Hepatocyte (in vitro differentiated cells): ENCODE measurements around the gene MXI1.

Experiments
- CTCF ChIP-seq: fragments of 200-600 bp; sonication (generic); IDR thresholded peaks from 2 replicates; pipeline ENCODE4 v1.5.1; 2016; ENCODE audit warnings: antibody characterized with exemption, mild to moderate bottlenecking; ENCODE audit not compliant: poor library complexity
- EZH2 ChIP-seq: fragments of 200-600 bp; sonication (generic); IDR thresholded peaks from 2 replicates; pipeline ENCODE4 v1.6.1; 2016; ENCODE audit warnings: antibody characterized with exemption, mild to moderate bottlenecking, borderline replicate concordance
- EZH2phosphoT487 ChIP-seq: fragments of 200-600 bp; sonication (generic); IDR thresholded peaks from one replicate; pipeline ENCODE4 v1.6.1; 2018; ENCODE audit warnings: antibody characterized with exemption, mild to moderate bottlenecking, low read depth, moderate library complexity; ENCODE audit not compliant: unreplicated experiment, severe bottlenecking

- TF ChIP-seq CTCF (no peak), EZH2 (no peak), EZH2phosphoT487 (no peak)
Observed at GRCh38 chr10:110268971-110269370, 61.6 kb downstream of the MXI1 start.
